GM12873 (cell line): Measurements from ENCODE around the gene SAMD4A.

ENCODE experiments used
- CTCF ChIP-seq: IDR thresholded peaks from 2 replicates; pipeline ENCODE4 v1.5.1; 2012; ENCODE audit warnings: low read depth, mild to moderate bottlenecking, moderate library complexity, low read length, control low read depth; ENCODE audit not compliant: insufficient read depth; ENCODE audit errors: missing control alignments

The SAMD4A gene

GRCh38 chr14:54652188-54652587, 85.3 kb downstream of the SAMD4A start:
- TF ChIP-seq CTCF, result no peak

DNA sequence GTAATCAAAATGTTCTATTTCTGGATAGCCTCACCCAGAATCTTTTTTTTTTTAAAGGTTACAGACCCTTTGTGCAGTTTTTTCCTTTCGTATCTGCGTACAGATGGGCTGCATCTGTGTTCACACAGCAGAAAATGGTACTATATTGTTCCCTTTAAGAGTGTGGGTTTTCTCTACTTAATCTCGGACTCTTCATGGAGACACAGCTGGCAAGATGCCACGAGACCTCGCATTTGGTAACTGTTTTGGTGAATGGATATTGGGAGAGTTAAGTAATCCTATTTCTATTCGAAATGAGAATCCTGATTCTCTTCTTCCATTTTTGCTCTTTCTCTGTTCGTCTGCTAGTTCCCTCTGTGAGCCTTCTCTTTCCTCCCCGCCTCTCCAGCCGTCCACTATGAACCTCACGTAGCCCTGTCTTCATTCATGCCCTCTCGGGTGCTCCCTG, 85.7 kb downstream of the SAMD4A start:
- no peak for TF ChIP-seq CTCF

DNA sequence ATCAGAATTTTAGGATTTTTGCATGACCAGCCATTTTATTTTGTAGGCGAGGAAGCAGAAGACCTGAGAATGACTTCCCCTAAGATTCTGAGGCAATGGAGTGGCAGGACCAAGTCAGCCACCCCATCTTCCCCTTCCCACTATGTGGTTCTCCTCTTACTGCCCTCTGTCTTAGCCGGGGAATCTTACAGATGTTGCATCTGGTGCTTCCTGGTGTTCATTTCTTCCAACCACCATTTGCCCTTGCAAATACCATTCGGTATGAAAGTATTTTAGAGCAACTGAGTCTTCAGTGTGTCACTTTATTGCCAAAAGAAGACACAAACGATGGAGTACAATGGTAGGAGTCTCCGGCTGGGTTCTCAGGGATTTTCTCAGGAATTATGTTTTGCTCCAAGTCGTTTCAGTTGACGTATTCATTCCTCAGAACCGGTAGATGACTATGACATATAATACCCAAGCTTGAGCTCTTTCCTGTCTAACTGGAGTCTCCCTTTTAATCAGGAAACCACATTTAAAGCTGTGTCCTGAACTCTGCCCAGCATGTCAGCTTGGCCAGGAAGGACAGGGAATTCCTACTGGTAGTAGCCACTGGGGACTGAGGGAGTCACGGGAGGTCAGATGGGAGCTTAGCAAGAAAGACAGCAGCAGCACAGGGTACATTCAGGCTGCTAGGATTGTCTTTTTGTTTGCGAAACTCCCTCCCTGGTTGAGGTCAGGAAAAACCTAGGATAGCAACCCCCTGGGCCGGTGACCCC, 87.0 kb downstream of the SAMD4A start:
- no peak for TF ChIP-seq CTCF

GRCh38 chr14:54654605-54655004, 87.7 kb downstream of the SAMD4A start:
- TF ChIP-seq CTCF, result no peak

DNA sequence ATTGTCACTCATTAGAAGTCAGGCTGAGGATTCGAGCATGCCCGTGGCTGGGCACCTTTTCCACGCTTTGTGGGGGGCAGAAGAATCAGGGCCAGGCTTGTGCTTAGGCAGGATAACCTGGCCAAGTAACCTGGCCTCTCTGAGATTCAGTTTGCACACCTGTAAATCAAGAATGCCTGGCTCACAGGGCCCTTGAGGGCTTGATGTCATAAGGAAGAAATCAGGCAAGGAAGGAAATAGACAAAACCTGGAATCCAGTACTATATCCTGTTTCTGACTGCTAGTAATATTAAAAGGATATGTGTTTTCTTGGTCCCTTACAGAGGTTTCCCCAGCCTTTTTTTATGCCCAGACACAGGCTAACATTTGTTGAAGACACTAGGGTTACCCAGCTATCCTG, 91.9 kb downstream of the SAMD4A start:
- TF ChIP-seq CTCF, result no peak

DNA sequence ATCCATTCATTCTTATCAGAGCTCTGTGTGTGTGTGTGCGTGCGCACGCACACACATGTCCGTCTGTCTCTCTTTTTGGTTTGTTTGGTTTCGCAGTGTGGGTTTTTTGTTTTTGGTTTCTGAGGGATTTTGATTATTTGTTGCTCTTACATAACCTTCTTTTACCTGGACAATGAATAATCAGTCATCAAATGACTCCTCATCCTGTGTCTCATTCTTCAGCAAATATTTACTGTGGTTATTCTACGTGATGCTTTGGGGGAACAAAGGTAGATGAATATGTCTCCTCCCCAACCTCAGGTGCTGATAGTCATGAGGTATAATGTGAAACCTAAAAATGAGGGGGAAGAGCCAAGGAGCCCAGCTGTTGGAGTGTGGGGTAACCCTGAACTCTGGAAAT, 92.4 kb downstream of the SAMD4A start:
- no peak for TF ChIP-seq CTCF

GRCh38 chr14:54660604-54661111, 93.7 kb downstream of the SAMD4A start:
- no peak for TF ChIP-seq CTCF
